SK-N-SH treated with all-trans-retinoic acid at 6 μM for 48 hours (cell line): ENCODE measurements around the gene C3orf18.

Experiments
- ATAC-seq: fragments of 200-7000 bp; cut with Tn5 transposase; 3 replicates; pipeline ENCODE4 v1.9.1; 2020; ENCODE audit warnings: mild to moderate bottlenecking, moderate library complexity
- ARNTL ChIP-seq: fragments of 450-650 bp; formaldehyde crosslinking; IDR thresholded peaks from 2 replicates; pipeline ENCODE4 v1.5.0; 2020; ENCODE audit warnings: low read depth, mild to moderate bottlenecking, moderate library complexity, borderline replicate concordance
- BACH2 ChIP-seq: fragments of 250-450 bp; sonication (Bioruptor Pico); IDR thresholded peaks from 2 replicates; pipeline ENCODE4 v1.9.0; 2021; ENCODE audit warnings: mild to moderate bottlenecking, borderline replicate concordance
- CREB5 ChIP-seq: fragments of 250-450 bp; sonication (Bioruptor Pico); IDR thresholded peaks from 2 replicates; pipeline ENCODE4 v1.5.1; 2020; ENCODE audit warnings: low read depth, mild to moderate bottlenecking, moderate library complexity
- CSRNP3 ChIP-seq: fragments of 250-450 bp; sonication (Bioruptor Pico); IDR thresholded peaks from 2 replicates; pipeline ENCODE4 v1.5.1; 2021; ENCODE audit warnings: mild to moderate bottlenecking, moderate library complexity
- ESRRG ChIP-seq: fragments of 250-450 bp; sonication (Bioruptor Pico); IDR thresholded peaks from 2 replicates; pipeline ENCODE4 v1.6.1; 2021; ENCODE audit warnings: mild to moderate bottlenecking
- GLIS3 ChIP-seq: fragments of 250-450 bp; sonication (Bioruptor Pico); IDR thresholded peaks from 2 replicates; pipeline ENCODE4 v1.5.0; 2020; ENCODE audit warnings: mild to moderate bottlenecking, moderate library complexity
- ISL1 ChIP-seq: fragments of 250-450 bp; sonication (Bioruptor Pico); IDR thresholded peaks from 2 replicates; pipeline ENCODE4 v2.1.2; 2022; ENCODE audit warnings: mild to moderate bottlenecking, moderate library complexity
- OSR1 ChIP-seq: fragments of 250-450 bp; sonication (Bioruptor Pico); IDR thresholded peaks from 2 replicates; pipeline ENCODE4 v1.8.0; 2022; ENCODE audit warnings: moderate library complexity, mild to moderate bottlenecking, inconsistent platforms
- PATZ1 ChIP-seq: fragments of 250-450 bp; sonication (Bioruptor Pico); IDR thresholded peaks from 2 replicates; pipeline ENCODE4 v1.8.0; 2020; ENCODE audit warnings: mild to moderate bottlenecking, moderate library complexity, borderline replicate concordance
- POU6F1 ChIP-seq: fragments of 250-450 bp; sonication (Bioruptor Pico); IDR thresholded peaks from 2 replicates; pipeline ENCODE4 v1.8.0; 2021; ENCODE audit warnings: low read depth, mild to moderate bottlenecking, moderate library complexity, borderline replicate concordance
- PPARA ChIP-seq: fragments of 250-450 bp; sonication (Bioruptor Pico); IDR thresholded peaks from 2 replicates; pipeline ENCODE4 v1.5.0; 2020; ENCODE audit warnings: mild to moderate bottlenecking, borderline replicate concordance
- RARB ChIP-seq: fragments of 250-450 bp; sonication (Bioruptor Pico); IDR thresholded peaks from 2 replicates; pipeline ENCODE4 v1.8.0; 2021; ENCODE audit warnings: mild to moderate bottlenecking, moderate library complexity
- SNAI2 ChIP-seq: fragments of 250-450 bp; sonication (Bioruptor Pico); IDR thresholded peaks from 2 replicates; pipeline ENCODE4 v1.5.0; 2020; ENCODE audit warnings: mild to moderate bottlenecking, moderate library complexity
- TCF4 ChIP-seq: fragments of 250-450 bp; sonication (Bioruptor Pico); IDR thresholded peaks from 2 replicates; pipeline ENCODE4 v1.8.0; 2021; ENCODE audit warnings: mild to moderate bottlenecking, moderate library complexity, borderline replicate concordance
- TOX ChIP-seq: fragments of 250-450 bp; sonication (Bioruptor Pico); IDR thresholded peaks from 2 replicates; pipeline ENCODE4 v1.8.0; 2021; ENCODE audit warnings: mild to moderate bottlenecking, moderate library complexity, borderline replicate concordance
- TSHZ2 ChIP-seq: fragments of 250-450 bp; sonication (Bioruptor Pico); IDR thresholded peaks from 2 replicates; pipeline ENCODE4 v1.5.0; 2020; ENCODE audit warnings: mild to moderate bottlenecking, moderate library complexity
- ZC3H10 ChIP-seq: fragments of 250-450 bp; sonication (Bioruptor Pico); IDR thresholded peaks from 2 replicates; pipeline ENCODE4 v1.5.1; 2021; ENCODE audit warnings: mild to moderate bottlenecking, moderate library complexity
- ZFP3 ChIP-seq: fragments of 250-450 bp; sonication (Bioruptor Pico); IDR thresholded peaks from 2 replicates; pipeline ENCODE4 v1.5.0; 2020; ENCODE audit warnings: mild to moderate bottlenecking, moderate library complexity
- ZNF565 ChIP-seq: fragments of 450-650 bp; formaldehyde crosslinking; conservative IDR thresholded peaks from 2 replicates; pipeline ENCODE4 v1.5.0; 2020; ENCODE audit warnings: low read depth, mild to moderate bottlenecking, moderate library complexity
- ZNF70 ChIP-seq: fragments of 450-650 bp; formaldehyde crosslinking; IDR thresholded peaks from 2 replicates; pipeline ENCODE4 v1.5.0; 2020; ENCODE audit warnings: mild to moderate bottlenecking, moderate library complexity
- ZNF8 ChIP-seq: fragments of 450-650 bp; formaldehyde crosslinking; IDR thresholded peaks from 2 replicates; pipeline ENCODE4 v1.5.0; 2020; ENCODE audit warnings: mild to moderate bottlenecking, moderate library complexity

C3orf18 gene

GRCh38 chr3:50616003-50616769 lies 48.6 kb upstream of the C3orf18 start (continued):
- TF ChIP-seq PATZ1 (CRISPR knock-in tag) (no peak), OSR1 (CRISPR knock-in tag) (no peak), TOX (CRISPR knock-in tag) (no peak), ZFP3 (no peak)

- TF ChIP-seq ZNF8 (CRISPR knock-in tag) (no peak), RARB (CRISPR knock-in tag) (no peak), OSR1 (CRISPR knock-in tag) (no peak), ESRRG (no peak), BACH2 (CRISPR knock-in tag) (no peak), GLIS3 (no peak), TSHZ2 (no peak), PATZ1 (CRISPR knock-in tag) (no peak), PPARA (CRISPR knock-in tag) (no peak), ARNTL (CRISPR knock-in tag) (no peak), ISL1 (CRISPR knock-in tag) (no peak), TOX (CRISPR knock-in tag) (no peak), CSRNP3 (CRISPR knock-in tag) (no peak), TCF4 (CRISPR knock-in tag) (no peak), ZNF70 (no peak), ZNF565 (CRISPR knock-in tag) (no peak), CREB5 (CRISPR knock-in tag) (no peak), SNAI2 (CRISPR knock-in tag) (no peak), ZC3H10 (CRISPR knock-in tag) (no peak), POU6F1 (CRISPR knock-in tag) (no peak)
- no peak for ATAC-seq
Measured at GRCh38 chr3:50615190-50615589, 47.6 kb upstream of the C3orf18 start.
